ENCODE results near the gene LZTR1. TPM values are rescaled to one million over a fixed set of nuclear protein-coding genes. Genes with fewer than 3 reads are reported as not detected.

LZTR1 gene
- total and polyA plus RNA-seq, 2 donors (not counting 3 experiments of a cell fraction or from before 2014, with no cell fraction given): 56.6 to 86.8 TPM

DNA sequence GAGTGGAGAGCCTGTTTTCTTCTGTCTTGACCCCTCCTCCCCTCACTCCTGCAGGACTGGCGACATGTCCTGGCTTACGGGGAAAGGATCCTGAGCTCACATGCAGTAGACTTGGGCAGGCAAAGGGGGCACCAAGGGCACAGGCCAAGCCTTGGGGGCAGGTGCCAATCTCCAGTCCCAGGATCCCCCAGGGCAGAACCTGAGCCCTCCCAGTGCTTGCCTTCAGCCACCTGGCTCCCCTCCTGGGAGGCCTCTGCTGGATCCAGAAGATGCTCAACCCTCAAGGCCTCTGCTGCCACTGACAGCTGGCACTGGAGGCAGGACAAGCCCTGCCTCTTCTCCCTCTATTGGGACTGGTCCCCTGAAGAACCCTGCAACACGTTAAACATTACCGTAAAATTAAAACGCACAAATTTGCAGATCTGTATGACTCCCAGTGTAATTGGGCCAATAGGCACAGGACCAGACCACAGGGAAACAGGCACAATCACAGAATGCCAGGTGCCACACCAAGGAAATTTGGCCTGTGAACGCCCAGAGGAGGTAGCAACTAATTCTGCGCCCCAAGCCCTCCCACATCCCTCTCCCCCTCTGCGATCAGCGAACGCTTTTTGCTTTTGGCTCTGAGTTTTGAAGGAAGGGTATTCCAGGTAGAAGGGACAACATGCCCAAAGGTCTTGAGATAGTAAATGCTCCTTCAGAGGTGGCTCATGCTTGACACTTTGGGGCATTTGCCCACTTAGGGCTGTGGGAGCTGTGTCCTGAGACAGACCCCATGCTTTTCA is 967 bp upstream of the LZTR1 start:
- TF ChIP-seq EZH2 (IDR thresholded peaks at IDR 0.05; ENCODE audit: borderline replicate concordance, low read depth, low read length, severe bottlenecking): no peak
- TF ChIP-seq POLR2AphosphoS5 (IDR thresholded peaks at IDR 0.05; ENCODE audit: insufficient read depth, low read depth, low read length): no peak
- TF ChIP-seq, protein P1, sequence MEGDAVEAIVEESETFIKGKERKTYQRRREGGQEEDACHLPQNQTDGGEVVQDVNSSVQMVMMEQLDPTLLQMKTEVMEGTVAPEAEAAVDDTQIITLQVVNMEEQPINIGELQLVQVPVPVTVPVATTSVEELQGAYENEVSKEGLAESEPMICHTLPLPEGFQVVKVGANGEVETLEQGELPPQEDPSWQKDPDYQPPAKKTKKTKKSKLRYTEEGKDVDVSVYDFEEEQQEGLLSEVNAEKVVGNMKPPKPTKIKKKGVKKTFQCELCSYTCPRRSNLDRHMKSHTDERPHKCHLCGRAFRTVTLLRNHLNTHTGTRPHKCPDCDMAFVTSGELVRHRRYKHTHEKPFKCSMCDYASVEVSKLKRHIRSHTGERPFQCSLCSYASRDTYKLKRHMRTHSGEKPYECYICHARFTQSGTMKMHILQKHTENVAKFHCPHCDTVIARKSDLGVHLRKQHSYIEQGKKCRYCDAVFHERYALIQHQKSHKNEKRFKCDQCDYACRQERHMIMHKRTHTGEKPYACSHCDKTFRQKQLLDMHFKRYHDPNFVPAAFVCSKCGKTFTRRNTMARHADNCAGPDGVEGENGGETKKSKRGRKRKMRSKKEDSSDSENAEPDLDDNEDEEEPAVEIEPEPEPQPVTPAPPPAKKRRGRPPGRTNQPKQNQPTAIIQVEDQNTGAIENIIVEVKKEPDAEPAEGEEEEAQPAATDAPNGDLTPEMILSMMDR (IDR thresholded peaks at IDR 0.05; ENCODE audit: extremely low read depth in 1 of 2, insufficient read depth in 1 of 2, low read depth in 1 of 2, low read length in 2 of 2): no peak
- no peak for TF ChIP-seq POLR2A (IDR thresholded peaks at IDR 0.05; ENCODE audit: low read depth, low read length)
- TF ChIP-seq GATA2 (IDR thresholded peaks at IDR 0.05; ENCODE audit: insufficient read depth, insufficient read length, low read depth, low read length): no peak
- no peak for TF ChIP-seq FOS (IDR thresholded peaks at IDR 0.05; ENCODE audit: borderline replicate concordance, insufficient read depth, low read length)
- TF ChIP-seq JUN (IDR thresholded peaks at IDR 0.05; ENCODE audit: borderline replicate concordance, insufficient read depth, insufficient read length, low read depth): no peak
- TF ChIP-seq MYC (IDR thresholded peaks at IDR 0.05; ENCODE audit: low read depth, low read length): no peak
- TF ChIP-seq, protein P2, sequence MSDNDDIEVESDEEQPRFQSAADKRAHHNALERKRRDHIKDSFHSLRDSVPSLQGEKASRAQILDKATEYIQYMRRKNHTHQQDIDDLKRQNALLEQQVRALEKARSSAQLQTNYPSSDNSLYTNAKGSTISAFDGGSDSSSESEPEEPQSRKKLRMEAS (IDR thresholded peaks at IDR 0.05; ENCODE audit: insufficient read depth, insufficient read length): no peak

More for the DNA sequence above, 967 bp upstream of the LZTR1 start:
- peak overlapping the region; percentile 62 for H3K27ac ChIP-seq (ENCODE audit: insufficient read depth, low read depth, low read length)
- peak overlapping the region; percentile 78 for H3K4me2 ChIP-seq (ENCODE audit: insufficient read depth, low read length)
- H3K4me3 ChIP-seq (replicated peaks in 1 of 3; ENCODE audit: insufficient read depth in 1 of 3, low read depth in 1 of 3, low read length in 3 of 3): peak overlapping the region; percentile 30 to 92 (median 65)
- H3K9me3 ChIP-seq (replicated peaks; ENCODE audit: control insufficient read depth, insufficient read depth, low read length): peaks cover 5% of the 10 kb centered on the region
- peak overlapping the region; percentile 92 for H2AFZ ChIP-seq (ENCODE audit: low read depth, low read length)
- H3K27me3 ChIP-seq (ENCODE audit: control insufficient read depth in 2 of 2, insufficient read depth in 2 of 2, low read length in 2 of 2): no peaks in the 10 kb centered on the region
- FAIRE-seq (peak; percentile 4), DNase-seq (ENCODE audit: low read depth, low spot score) (no peak)
- dilution Hi-C loops (cut with MboI; ENCODE audit: extremely low pct_ligation_motif_present, low sequenced_read_pairs) (no loop called here), intact Hi-C loops (cut with micrococcal nuclease) (no loop called here)
- H3K9ac ChIP-seq (replicated peaks; ENCODE audit: extremely low read depth, insufficient read depth, low read length): peak overlapping the region; percentile 70
- ChIA-PET POLR2A (interaction anchor here (1.0 to 1.5 kb wide), 3 partner anchors 9 to 64 kb away, joined by 3 to 6 read pairs (median 5); partner anchors contain the start of gene CRKL), CTCF (interaction anchor here (1.1 to 2.5 kb wide), 6 partner anchors 8 to 96 kb away, joined by 3 to 31 read pairs (median 14); partner anchors contain the start of gene THAP7)
- H4K20me1 ChIP-seq (replicated peaks; ENCODE audit: control insufficient read depth, extremely low read depth, insufficient read depth, low read length): no peaks in the 10 kb centered on the region
- H3K36me3 ChIP-seq (ENCODE audit: control insufficient read depth in 2 of 2, extremely low read depth in 1 of 2, insufficient read depth in 2 of 2, low read length in 2 of 2): peaks cover 0 to 8% of the 10 kb centered on the region in 2 experiments
- no peaks in the 10 kb centered on the region for H3K9me1 ChIP-seq (replicated peaks; ENCODE audit: control insufficient read depth, extremely low read depth, insufficient read depth, low read length)
- H3K4me1 ChIP-seq (ENCODE audit: control insufficient read depth, extremely low read depth, insufficient read depth, low read length): peaks cover 17% of the 10 kb centered on the region
- BruUV-seq (replicated peaks): no TSS peak
- H3K79me2 ChIP-seq (ENCODE audit: control insufficient read depth, insufficient read depth, low read length): peaks cover 17% of the 10 kb centered on the region

Measured in endothelial cell of umbilical vein (primary cell).